LNCaP clone FGC (cell line): ENCODE measurements around the gene SDK2.

Experiments used
- DNase-seq: peaks from one replicate; pipeline ENCODE4 v3.0.0-alpha.2; 2011; ENCODE audit warnings: low read depth
- H3K4me3 ChIP-seq: 2 replicates; pipeline ENCODE4 v1.5.1; 2011; ENCODE audit warnings: mild to moderate bottlenecking, low read depth, low read length, control low read depth
- TF ChIP-seq, protein P1 (sequence below): IDR thresholded peaks from 2 replicates; pipeline ENCODE4 v1.5.1; 2012; ENCODE audit warnings: mild to moderate bottlenecking; ENCODE audit not compliant: control insufficient read depth, insufficient read depth; ENCODE audit errors: extremely low read depth

SDK2 gene

DNA sequence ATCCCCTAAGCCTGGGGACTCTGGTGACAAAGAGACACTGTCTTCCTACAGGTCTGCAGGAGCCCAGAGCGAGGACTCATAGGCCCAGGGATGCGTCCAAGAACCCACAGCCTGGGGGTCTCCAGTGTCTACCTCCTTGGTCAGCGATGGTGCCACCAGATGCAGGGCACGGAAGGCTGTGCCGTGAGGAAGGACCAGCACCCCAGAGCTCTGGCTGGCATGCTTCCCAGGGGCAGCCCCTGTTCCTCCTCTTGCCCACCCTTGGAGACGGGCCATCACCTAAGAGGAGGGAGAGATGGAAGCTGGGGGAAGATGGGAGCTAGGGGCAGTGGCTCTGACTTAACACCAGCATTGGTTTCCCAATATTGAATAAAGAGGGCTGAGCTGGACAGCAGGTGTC lies 125.2 kb downstream of the SDK2 start:
- H3K4me3 ChIP-seq, result no peak overlapping the region
- TF ChIP-seq, protein P1, sequence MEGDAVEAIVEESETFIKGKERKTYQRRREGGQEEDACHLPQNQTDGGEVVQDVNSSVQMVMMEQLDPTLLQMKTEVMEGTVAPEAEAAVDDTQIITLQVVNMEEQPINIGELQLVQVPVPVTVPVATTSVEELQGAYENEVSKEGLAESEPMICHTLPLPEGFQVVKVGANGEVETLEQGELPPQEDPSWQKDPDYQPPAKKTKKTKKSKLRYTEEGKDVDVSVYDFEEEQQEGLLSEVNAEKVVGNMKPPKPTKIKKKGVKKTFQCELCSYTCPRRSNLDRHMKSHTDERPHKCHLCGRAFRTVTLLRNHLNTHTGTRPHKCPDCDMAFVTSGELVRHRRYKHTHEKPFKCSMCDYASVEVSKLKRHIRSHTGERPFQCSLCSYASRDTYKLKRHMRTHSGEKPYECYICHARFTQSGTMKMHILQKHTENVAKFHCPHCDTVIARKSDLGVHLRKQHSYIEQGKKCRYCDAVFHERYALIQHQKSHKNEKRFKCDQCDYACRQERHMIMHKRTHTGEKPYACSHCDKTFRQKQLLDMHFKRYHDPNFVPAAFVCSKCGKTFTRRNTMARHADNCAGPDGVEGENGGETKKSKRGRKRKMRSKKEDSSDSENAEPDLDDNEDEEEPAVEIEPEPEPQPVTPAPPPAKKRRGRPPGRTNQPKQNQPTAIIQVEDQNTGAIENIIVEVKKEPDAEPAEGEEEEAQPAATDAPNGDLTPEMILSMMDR, result no peak
- DNase-seq, result no peak

DNA sequence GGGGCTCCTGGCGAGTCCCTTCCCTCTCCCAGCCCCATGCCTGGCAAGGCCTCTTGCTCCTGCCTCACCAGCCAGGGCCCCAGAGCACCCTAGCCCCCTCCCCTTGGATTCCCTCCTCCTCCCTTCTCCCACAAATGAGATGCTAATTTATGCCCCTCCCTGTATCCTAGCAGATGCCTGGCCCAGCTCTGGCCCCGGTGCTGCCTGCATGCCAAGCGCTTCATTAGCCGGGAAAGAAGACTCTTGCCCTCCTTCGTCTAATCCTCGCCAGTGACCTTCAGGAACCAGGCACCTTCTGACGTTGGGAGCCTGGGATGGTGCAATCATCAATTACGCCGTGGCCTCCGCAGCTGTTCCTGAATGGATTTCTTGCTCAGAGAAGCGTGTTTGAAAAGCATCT lies 127.8 kb downstream of the SDK2 start:
- DNase-seq, result no peak
- TF ChIP-seq, protein P1, result no peak

DNA sequence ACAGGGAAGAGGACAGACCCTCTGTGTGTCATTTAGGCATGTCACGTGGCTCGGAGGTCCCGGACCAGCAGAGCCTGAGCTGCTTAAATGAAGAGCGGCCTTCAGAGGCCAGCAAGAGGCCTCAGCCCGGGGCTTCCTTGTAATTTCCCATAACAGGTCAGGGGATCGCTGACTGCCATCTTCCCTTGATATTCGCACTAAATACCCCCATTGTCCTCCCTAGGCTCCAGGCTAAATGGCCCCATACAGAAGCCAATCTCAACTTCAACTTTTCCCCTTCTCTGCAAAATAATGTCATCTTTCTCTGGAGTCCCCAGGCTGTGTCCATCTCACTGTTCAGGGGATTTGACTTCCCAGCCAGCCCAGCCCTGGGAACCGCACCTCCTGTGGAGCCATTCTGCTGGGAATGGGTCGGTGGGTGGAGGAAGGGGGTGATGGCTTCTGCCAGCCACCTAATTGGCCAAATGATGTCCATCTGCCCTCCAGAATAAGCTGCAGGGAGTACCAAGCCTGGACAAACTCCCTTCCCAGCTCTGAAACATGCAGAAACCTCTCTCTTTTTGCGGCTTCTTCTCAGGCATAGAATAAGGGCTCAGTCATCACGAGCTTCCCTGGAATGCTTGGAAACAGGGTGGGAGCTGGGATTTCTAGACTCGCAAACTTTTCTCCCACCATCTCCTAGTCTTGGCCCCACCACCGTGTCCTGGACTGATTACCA lies 129.9 kb downstream of the SDK2 start:
- TF ChIP-seq, protein P1, result no peak
- DNase-seq, result no peak

More for the DNA sequence above, 127.8 kb downstream of the SDK2 start:
- H3K4me3 ChIP-seq, result no peak overlapping the region

DNA sequence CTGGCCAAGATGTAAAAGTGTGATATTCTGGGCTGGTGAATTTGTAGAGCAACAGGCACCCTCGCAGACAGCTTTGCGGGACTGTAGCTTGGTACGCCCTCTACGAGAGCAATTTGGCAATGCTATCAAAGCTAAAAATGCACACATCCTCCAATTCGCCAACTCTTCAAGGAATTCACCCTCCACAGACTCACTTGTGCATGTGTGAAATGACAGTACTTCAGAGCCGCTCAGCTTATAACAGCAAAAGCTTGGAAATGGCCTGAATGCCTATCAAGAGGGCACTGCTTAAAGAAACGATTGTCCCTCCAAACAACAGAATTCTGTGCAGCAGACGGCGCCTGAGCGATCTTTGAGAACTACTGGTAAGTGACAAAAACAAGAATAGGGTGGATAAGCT lies 130.8 kb downstream of the SDK2 start:
- H3K4me3 ChIP-seq, result no peak overlapping the region
- DNase-seq, result no peak
- TF ChIP-seq, protein P1, result no peak

More for the DNA sequence above, 129.9 kb downstream of the SDK2 start:
- no peak overlapping the region for H3K4me3 ChIP-seq

DNA sequence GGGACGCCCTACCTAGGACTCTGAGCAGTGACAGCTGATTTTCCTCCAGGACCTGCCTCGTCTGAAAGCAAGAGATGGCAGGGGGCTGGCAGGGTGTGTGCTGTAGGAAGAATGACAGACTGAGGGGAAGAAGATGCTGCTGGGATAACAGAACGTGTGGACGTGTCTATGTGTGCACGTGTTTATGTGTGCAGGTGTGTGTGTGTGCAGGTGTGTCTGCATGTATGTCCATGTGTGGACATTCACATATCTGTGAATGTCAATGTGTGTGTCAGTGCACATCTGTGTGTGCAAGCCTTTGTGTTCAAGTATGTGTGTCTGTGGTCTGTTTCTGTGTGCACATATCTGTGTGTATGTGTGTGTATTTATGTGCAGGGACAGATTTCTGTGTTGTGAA lies 132.5 kb downstream of the SDK2 start:
- DNase-seq, result no peak
- TF ChIP-seq, protein P1, result no peak

DNA sequence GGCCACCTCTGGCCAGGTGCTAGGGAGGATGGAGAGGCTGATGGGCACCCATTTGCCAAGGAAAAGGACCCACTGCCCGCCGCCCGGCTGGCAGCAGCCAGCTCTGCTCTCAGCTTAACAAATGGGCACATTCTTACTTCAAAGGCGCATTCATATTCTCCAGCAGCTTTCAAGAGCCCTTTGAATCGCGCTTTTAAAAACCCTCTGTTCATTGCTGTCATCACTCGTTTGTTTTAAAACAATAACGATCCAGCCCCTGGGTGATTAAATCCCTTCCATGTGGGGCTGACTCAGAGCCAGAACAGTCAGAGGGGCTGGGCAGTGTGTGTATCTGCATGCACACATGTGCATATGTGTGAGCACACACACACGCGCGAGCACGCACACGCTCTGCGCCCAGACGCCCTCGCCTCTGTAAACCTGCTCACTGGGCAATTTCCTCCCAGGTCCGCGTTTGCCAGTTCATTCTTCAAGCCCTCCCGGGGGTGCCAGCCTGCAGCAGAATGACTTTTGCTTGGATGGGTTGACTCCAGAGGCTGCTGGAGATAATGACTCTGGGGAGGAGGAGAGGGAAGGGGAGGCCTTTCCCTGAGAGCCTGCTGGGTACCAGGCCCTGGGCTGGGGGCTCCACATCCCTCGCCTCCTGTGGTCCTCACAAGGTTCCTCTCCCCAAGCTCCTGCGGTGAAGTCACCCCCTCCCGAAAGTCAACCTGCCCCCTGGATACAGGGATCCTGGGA lies 133.1 kb downstream of the SDK2 start:
- H3K4me3 ChIP-seq, result no peak overlapping the region
- TF ChIP-seq, protein P1, result no peak
- no peak for DNase-seq

More for the DNA sequence above, 132.5 kb downstream of the SDK2 start:
- H3K4me3 ChIP-seq, result no peak overlapping the region
